ENCODE results near the gene SCMH1. TPM values are rescaled to one million over a fixed set of nuclear protein-coding genes. Genes with fewer than 3 reads are reported as not detected.
A peak's percentile ranks its signal among the peaks of the same experiment; 100 is the strongest.
"Not testable (repeated sequence)": the region's sequence is repeated elsewhere in the genome, so short reads cannot be mapped to it uniquely, and the experiment has no call there.

SCMH1 gene
- total RNA-seq, 1 experiment from 2014 or later, result 25.9 TPM

GRCh38 chr1:41122851-41123518, 119.1 kb downstream of the SCMH1 start:
- Mint-ChIP-seq H3K27ac (ENCODE audit: unreplicated experiment) (no peak overlapping the region), H3K4me3 (ENCODE audit: low read depth, unreplicated experiment) (no peak overlapping the region), H3K4me1 (ENCODE audit: low read depth, unreplicated experiment) (peaks cover 9% of the 10 kb centered on the region), H3K9me3 (ENCODE audit: low read depth, unreplicated experiment) (no peaks in the 10 kb centered on the region), H3K36me3 (ENCODE audit: insufficient read depth, unreplicated experiment) (no peaks in the 10 kb centered on the region), H3K27me3 (ENCODE audit: unreplicated experiment) (no peaks in the 10 kb centered on the region)
- DNase-seq, result peak; percentile 73
- no TSS peak for BruUV-seq (replicated peaks)
- intact Hi-C loops (cut with micrococcal nuclease; ENCODE audit: unreplicated experiment), result loop anchor here (2.0 to 10.0 kb wide), 3 partner anchors 14 to 114 kb away; no protein-coding TSS in a partner anchor
- peak; percentile 58 for TF ChIP-seq CTCF (IDR thresholded peaks at IDR 0.05; ENCODE audit: unreplicated experiment)
- CTCF ChIA-PET, result interaction anchor here (0.6 to 1.6 kb wide), 5 partner anchors 13 to 121 kb away, joined by 3 to 11 read pairs (median 4); no protein-coding TSS in a partner anchor

DNA sequence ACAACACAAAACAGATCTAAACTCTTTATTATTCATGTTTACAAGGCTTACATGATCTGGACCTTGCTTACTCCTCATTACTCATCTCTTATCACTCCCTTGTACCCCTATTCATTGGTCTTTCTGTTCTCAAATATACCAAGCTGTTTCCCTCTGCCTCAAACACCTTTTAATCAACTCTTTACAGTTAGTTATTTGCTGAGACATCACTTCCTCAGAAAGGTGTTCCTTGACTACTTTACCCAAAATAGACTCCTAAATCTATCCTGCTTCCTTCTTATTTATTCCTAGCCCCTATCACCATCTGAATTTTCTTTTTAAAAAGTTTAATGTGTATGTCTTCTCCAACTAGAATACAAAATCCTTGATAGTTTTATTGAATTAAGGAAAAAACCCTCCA, 120.0 kb downstream of the SCMH1 start:
- H3K4me3 Mint-ChIP-seq (ENCODE audit: low read depth, unreplicated experiment), result no peak overlapping the region
- H3K36me3 Mint-ChIP-seq (ENCODE audit: insufficient read depth, unreplicated experiment), result no peaks in the 10 kb centered on the region
- H3K9me3 Mint-ChIP-seq (ENCODE audit: low read depth, unreplicated experiment), result no peaks in the 10 kb centered on the region
- H3K27me3 Mint-ChIP-seq (ENCODE audit: unreplicated experiment), result no peaks in the 10 kb centered on the region
- CTCF ChIA-PET, result interaction anchor here (1.6 kb wide), 1 partner anchor 13 kb away, joined by 11 read pairs; no protein-coding TSS in a partner anchor
- DNase-seq, result no peak
- BruUV-seq (replicated peaks), result no TSS peak
- H3K27ac Mint-ChIP-seq (ENCODE audit: unreplicated experiment), result no peak overlapping the region
- TF ChIP-seq CTCF (IDR thresholded peaks at IDR 0.05; ENCODE audit: unreplicated experiment), result no peak
- H3K4me1 Mint-ChIP-seq (ENCODE audit: low read depth, unreplicated experiment), result peaks cover 9% of the 10 kb centered on the region
- intact Hi-C loops (cut with micrococcal nuclease; ENCODE audit: unreplicated experiment), result loop anchor here (2.0 to 10.0 kb wide), 3 partner anchors 13 to 115 kb away; no protein-coding TSS in a partner anchor

DNA sequence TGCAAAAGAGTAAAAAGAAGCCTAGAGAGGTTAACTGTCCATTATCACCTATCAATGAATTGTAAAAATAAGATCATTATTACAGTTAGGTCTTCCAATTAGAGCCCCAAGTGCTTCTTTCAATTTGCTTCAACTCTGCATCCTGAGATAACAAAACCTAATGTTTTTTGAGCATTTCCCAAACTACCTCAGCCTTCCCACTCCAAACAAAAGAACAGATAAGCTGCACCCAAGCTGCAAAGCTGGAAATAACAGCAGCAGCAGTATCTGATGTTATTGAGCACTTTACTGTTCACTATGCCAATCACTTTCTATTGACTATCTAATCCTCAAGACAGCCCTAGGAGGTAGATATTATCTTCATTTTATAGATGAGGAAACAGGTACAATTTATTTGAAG, 123.5 kb downstream of the SCMH1 start:
- TF ChIP-seq CTCF (IDR thresholded peaks at IDR 0.05; ENCODE audit: unreplicated experiment), result no peak
- Mint-ChIP-seq H3K36me3 (ENCODE audit: insufficient read depth, unreplicated experiment) (no peaks in the 10 kb centered on the region), H3K27ac (ENCODE audit: unreplicated experiment) (no peak overlapping the region), H3K4me1 (ENCODE audit: low read depth, unreplicated experiment) (peaks cover 6% of the 10 kb centered on the region), H3K4me3 (ENCODE audit: low read depth, unreplicated experiment) (no peak overlapping the region), H3K9me3 (ENCODE audit: low read depth, unreplicated experiment) (no peaks in the 10 kb centered on the region), H3K27me3 (ENCODE audit: unreplicated experiment) (no peaks in the 10 kb centered on the region)
- BruUV-seq (replicated peaks), result no TSS peak
- CTCF ChIA-PET, result interaction anchor here (0.7 kb wide), 1 partner anchor 237 kb away, joined by 3 read pairs; no protein-coding TSS in a partner anchor
- intact Hi-C loops (cut with micrococcal nuclease; ENCODE audit: unreplicated experiment), result no loop called here
- DNase-seq, result no peak

GRCh38 chr1:41117241-41117640, 124.9 kb downstream of the SCMH1 start:
- CTCF ChIA-PET; H3K27ac Mint-ChIP-seq (ENCODE audit: unreplicated experiment); H3K4me1 Mint-ChIP-seq (ENCODE audit: low read depth, unreplicated experiment); BruUV-seq (replicated peaks); H3K9me3 Mint-ChIP-seq (ENCODE audit: low read depth, unreplicated experiment); H3K36me3 Mint-ChIP-seq (ENCODE audit: insufficient read depth, unreplicated experiment); H3K4me3 Mint-ChIP-seq (ENCODE audit: low read depth, unreplicated experiment); intact Hi-C loops (cut with micrococcal nuclease; ENCODE audit: unreplicated experiment); DNase-seq; H3K27me3 Mint-ChIP-seq (ENCODE audit: unreplicated experiment): not testable (repeated sequence)

- Mint-ChIP-seq H3K36me3 (ENCODE audit: insufficient read depth, unreplicated experiment) (peaks cover 17% of the 10 kb centered on the region), H3K4me3 (ENCODE audit: low read depth, unreplicated experiment) (peak overlapping the region; percentile 56), H3K9me3 (ENCODE audit: low read depth, unreplicated experiment) (no peaks in the 10 kb centered on the region), H3K27ac (ENCODE audit: unreplicated experiment) (peak overlapping the region; percentile 99), H3K27me3 (ENCODE audit: unreplicated experiment) (no peaks in the 10 kb centered on the region), H3K4me1 (ENCODE audit: low read depth, unreplicated experiment) (peaks cover 35% of the 10 kb centered on the region)
- BruUV-seq (replicated peaks), result no TSS peak
- no peak for TF ChIP-seq CTCF (IDR thresholded peaks at IDR 0.05; ENCODE audit: unreplicated experiment)
- CTCF ChIA-PET, result interaction anchor here (0.6 to 1.5 kb wide), 2 partner anchors 14 to 754 kb away, joined by 3 read pairs; no protein-coding TSS in a partner anchor
- no peak for DNase-seq
- intact Hi-C loops (cut with micrococcal nuclease; ENCODE audit: unreplicated experiment), result no loop called here
These were observed 131.4 kb downstream of the SCMH1 start for GRCh38 chr1:41110736-41111135.
